HTERT RPE-1 (cell line): ENCODE measurements around the gene RAPSN.

ENCODE experiments used
- in situ Hi-C: fragments of 300-500 bp; cut with MboI; formaldehyde crosslinking; loops from 4 replicates; pipeline ENCODE4 v1.14.3; 2020; ENCODE audit warnings: low sequenced_read_pairs

The RAPSN gene

GRCh38 chr11:47448566-47449427, at the start of gene RAPSN:
RAPSN (minus strand) TSS chr11:47449136; CDS start chr11:47448964, 172 bp downstream.
- in situ Hi-C loops: no loop called here

- in situ Hi-C loops: no loop called here
Measured at GRCh38 chr11:47498149-47498548, 49.2 kb upstream of the RAPSN start.

- in situ Hi-C loops: no loop called here
Measured at GRCh38 chr11:47496808-47497207, 47.9 kb upstream of the RAPSN start.

GRCh38 chr11:47495856-47496217, 46.9 kb upstream of the RAPSN start:
- in situ Hi-C loops: no loop called here

- in situ Hi-C loops: no loop called here
Measured at GRCh38 chr11:47495011-47495855, 46.3 kb upstream of the RAPSN start.

GRCh38 chr11:47489395-47489755, 40.4 kb upstream of the RAPSN start:
- in situ Hi-C loops: no loop called here

- in situ Hi-C loops: no loop called here
Measured at GRCh38 chr11:47488674-47489394, 39.9 kb upstream of the RAPSN start.

- in situ Hi-C loops: no loop called here
Measured at GRCh38 chr11:47488111-47488510, 39.2 kb upstream of the RAPSN start.

- in situ Hi-C loops: no loop called here
Measured at GRCh38 chr11:47487421-47487820, 38.5 kb upstream of the RAPSN start.

GRCh38 chr11:47485107-47485506, 36.2 kb upstream of the RAPSN start:
- in situ Hi-C loops: no loop called here

- in situ Hi-C loops: no loop called here
Measured at GRCh38 chr11:47483457-47483856, 34.5 kb upstream of the RAPSN start.

GRCh38 chr11:47480762-47481161, 31.8 kb upstream of the RAPSN start:
- in situ Hi-C loops: no loop called here

GRCh38 chr11:47478651-47479329, 29.9 kb upstream of the RAPSN start:
- in situ Hi-C loops: no loop called here

GRCh38 chr11:47477753-47478152, 28.8 kb upstream of the RAPSN start:
- in situ Hi-C loops: no loop called here

- in situ Hi-C loops: no loop called here
Measured at GRCh38 chr11:47477323-47477722, 28.4 kb upstream of the RAPSN start.

GRCh38 chr11:47470671-47471070, 21.7 kb upstream of the RAPSN start:
- in situ Hi-C loops: no loop called here

- in situ Hi-C loops: no loop called here
Measured at GRCh38 chr11:47469361-47470179, 20.6 kb upstream of the RAPSN start.

- in situ Hi-C loops: no loop called here
Measured at GRCh38 chr11:47468598-47469214, 19.8 kb upstream of the RAPSN start.

- in situ Hi-C loops: no loop called here
Measured at GRCh38 chr11:47467357-47467756, 18.4 kb upstream of the RAPSN start.
